AG20443 (cell line): Measurements from ENCODE around the gene COX20.

ENCODE experiments used
- DNase-seq: peaks from one replicate; pipeline ENCODE4 v3.0.0; 2012; ENCODE audit warnings: low spot score, mixed read lengths

The COX20 gene

DNA sequence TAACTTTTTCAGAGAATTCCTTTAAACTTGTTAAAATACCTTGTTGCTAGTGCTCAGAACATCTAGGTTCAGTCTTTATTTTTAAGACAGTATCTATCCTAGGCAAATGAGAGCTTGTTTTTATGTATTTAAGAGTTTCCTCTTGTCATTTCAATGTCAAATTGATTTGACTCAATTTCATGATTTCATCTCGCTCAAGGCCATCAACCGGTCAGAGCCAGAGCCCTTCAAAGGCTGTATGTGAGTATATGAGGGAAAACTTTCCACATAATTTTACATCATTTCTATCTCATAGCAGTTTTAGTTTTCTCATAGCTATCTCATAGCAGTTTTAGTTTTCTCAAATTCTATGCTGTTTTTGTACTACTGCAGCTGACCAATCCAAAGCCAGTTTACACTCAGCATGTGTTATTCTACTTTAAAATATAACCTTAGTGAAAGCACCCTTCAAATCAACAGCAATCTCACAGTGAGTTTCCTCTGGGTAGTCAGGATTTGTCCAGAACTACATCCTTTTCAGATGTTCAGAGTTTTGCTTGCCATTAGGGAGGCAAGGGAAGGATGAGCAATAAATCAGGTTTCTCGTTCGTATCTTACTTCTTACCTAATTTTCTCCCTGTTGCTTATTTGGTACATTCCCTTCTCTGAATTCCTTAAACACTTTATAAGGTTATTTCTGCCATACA is 16.2 kb downstream of the COX20 start:
- DNase-seq: no peak

DNA sequence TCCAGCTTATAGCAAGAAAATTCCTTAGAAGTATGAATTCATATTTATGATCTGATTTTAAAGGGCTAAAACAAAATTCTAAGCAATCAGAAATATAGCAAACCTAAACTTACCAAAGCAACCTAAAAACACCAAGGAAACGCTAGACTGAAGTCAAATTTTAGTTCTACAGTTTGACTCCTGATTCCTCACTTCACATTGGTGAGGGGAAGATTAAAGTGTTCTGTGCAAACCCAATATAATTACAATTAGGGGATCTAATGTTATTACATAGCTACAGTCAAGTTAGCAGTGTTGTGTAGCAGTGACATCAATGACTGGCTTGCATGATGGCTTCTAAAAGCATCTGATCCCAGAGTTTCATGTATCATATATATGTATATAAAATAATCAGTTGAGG is 17.2 kb downstream of the COX20 start:
- no peak for DNase-seq

DNA sequence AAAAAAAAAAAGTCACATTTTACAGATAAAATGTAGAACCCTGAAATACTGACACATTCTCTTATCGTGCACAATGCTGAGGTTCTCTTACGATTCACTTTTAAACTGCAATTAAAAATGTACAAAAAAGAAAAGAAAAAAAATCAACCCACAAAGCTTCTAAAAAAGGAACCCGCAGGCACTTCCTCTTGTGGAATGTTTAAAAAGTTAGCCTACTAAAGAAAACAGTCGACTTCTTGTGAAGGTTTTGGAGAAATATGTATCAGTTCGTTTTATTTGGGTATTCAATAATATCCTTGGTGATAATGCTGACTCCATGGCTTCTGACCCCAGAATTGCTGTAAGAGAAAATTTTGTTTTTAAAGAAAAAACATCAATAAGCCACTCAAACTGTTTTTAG is 18.7 kb downstream of the COX20 start:
- no peak for DNase-seq

GRCh38 chr1:244854865-244855578 is 19.6 kb downstream of the COX20 start:
- no peak for DNase-seq

DNA sequence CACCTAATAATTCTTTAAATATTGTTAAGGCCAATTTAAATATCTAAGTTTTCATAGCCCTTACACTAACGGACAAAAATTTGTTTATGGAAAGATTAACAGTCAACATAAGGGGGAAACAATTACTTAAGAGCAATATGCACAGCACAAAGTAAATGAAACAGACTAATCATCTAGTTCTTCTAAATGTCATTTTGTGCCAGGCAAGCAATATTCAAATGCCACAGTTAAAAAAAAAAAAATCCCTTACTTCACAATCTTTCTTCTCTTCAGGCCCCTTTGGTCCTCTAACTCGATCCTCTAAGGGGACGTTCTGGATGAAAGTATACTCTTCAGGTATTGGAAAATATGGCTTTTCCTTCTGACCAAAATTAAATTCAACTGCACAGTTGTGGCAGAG is 22.3 kb downstream of the COX20 start:
- no peak for DNase-seq

GRCh38 chr1:244858357-244858756 is 22.9 kb downstream of the COX20 start:
- no peak for DNase-seq

DNA sequence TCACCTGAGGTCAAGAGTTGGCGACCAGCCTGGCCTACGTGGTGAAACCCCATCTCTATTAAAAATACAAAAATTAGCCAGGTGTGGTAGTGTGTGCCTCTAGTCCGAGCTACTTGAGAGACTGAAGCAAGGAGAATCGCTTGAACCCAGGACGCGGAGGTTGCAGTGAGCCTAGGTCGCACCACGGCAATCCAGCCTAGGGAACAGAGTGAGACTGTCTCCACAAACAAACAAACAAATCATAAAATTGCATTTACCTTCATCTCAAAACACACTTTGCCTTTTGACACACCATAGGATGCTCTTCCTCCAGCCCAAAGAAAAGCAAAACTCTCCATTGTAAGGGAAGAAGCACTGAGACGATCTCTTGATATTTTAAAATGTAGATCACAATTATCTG is 24.6 kb downstream of the COX20 start:
- no peak for DNase-seq

DNA sequence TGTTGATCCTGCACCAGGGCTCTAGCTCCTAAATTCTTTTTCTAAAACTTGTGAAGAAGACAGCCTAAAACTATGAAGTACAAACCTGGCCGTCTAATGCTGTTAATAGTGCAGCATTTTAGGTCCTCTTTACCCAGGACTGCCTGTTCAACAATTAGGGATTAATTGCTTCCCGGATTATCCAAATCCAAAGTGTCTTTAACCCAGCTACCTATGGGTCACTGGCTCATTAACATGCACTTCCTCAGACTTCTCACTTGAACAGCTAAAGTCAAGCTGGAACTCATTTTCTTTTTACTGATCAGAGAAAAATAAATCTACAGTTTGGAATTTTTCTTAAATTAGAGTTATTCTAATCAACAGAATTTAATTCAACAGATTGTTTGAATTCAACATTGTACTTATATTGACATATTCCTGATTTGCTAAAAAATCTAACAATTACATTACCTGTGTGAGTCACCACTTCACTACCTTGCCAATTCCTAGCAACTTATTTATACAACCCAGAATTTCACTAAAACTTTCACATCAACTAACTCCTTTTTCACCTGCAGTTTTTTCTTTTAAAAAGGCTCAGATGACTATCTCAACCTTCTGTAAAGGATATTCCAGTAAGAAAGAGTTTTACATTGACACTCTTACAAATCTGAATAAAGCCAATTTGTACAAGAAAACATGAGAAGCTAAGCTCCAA is 25.6 kb downstream of the COX20 start:
- DNase-seq: no peak

- DNase-seq: no peak
Observed at GRCh38 chr1:244861683-244862082, 26.2 kb downstream of the COX20 start.

DNA sequence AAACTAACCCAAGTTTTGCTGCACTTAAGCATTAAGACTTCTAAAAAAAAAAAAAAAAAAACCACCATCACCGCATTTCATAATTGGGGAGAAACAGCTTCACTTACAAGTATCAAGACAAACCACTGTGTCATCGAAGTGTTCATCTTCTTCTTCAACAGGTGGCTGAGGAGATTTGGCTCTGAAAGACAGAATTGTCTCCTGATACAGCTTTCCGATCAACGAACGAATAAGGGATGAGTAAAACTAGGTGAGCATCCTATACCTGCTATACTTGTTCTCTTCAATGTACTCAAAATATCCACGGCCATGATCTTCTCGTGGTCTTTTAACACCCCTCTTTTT is 26.9 kb downstream of the COX20 start:
- DNase-seq: no peak

- DNase-seq: peak; percentile 96
Observed at GRCh38 chr1:244862699-244863490, 27.4 kb downstream of the COX20 start.

DNA sequence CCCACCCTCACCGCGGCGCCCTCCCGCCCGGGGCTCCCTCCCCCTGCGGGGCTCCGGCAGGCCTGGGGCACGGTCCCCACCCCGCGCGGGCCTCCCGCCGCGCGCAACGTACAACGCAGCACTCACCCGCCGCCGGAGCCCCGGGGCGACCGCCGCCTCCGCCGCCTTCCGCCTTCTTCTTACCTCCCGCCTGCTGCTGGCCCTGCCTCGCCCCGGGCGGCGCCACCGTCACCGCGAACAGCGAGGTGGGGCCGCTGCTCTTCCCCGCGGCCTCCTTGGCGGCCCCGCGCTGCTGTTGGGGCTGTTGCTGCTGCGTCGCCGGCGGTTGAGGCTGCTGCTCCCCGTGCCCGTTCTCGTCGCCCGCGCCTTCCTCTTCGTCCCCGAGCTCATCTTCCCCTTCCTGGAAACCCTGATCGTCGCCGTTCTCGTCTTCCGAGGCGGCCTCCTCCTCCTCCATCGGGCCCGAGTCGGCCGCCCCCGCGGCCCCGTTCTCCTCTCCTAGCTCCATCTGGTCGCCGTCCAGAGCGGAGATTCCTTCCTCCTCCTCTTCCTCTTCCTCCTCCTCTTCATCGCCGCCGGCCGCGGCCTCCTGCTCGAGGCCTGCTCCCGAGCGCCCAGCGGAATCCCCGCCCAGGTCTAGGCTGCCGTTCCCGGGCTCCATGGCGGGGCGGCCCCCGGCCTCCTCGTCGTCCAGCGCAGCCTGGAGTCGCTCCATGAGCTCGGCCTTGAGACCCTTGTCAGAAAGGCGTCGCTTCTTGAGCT is 28.2 kb downstream of the COX20 start:
- DNase-seq: peak; percentile 17

- peak; percentile 97 for DNase-seq
Observed at GRCh38 chr1:244864253-244865027, 29.0 kb downstream of the COX20 start, which contains the start of gene HNRNPU. HNRNPU (minus strand) TSS chr1:244864543; CDS start chr1:244864307, 236 bp downstream.

DNA sequence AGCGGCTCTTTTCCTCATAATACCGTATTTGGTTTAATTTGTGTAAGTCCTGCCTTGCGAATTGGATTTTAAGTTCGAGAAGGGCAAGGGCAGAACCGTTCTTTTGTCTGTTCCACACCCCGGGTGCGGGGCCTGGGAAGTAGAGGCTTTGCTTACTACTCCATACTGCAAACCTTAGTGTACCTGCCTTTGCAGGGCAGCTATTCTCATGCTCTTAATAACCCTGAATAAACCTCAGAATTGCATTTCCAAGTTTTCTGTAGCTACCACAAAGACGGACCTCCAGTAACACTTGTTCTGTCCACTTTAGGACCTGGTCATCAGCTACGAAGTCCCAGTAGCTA is 29.5 kb downstream of the COX20 start:
- DNase-seq: peak; percentile 20

DNA sequence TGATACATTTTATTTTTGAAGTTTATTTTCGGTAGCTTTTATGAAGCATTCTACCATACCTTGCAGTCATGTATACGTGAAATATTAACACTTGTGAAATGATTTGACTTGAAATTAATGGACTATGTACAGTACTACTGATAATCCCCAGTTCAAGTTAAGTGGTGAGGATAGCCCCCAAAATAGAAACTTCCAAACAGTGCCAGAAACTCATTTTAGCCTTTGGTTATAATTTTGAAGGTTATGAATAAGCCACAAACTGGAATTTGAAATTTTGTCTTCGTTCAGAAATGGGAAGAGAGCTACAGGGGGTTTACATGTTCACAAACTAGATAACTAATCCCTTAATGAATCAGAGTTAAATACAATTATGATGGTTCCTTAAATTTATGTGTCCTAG is 30.4 kb downstream of the COX20 start:
- no peak for DNase-seq

- no peak for DNase-seq
Observed at GRCh38 chr1:244866355-244866754, 30.9 kb downstream of the COX20 start.

- no peak for DNase-seq
Observed at GRCh38 chr1:244868484-244869363, 33.3 kb downstream of the COX20 start.

GRCh38 chr1:244869364-244869827 is 33.9 kb downstream of the COX20 start:
- no peak for DNase-seq

GRCh38 chr1:244869950-244870349 is 34.5 kb downstream of the COX20 start:
- DNase-seq: no peak
